SW 1271 (cell line): ENCODE results near the gene PRTN3.

Experiments used
- DNase-seq, 2 experiments: peaks; one replicate each; lab custom pipeline; 2025; lab: John Stamatoyannopoulos, UW

The PRTN3 gene, protein sequence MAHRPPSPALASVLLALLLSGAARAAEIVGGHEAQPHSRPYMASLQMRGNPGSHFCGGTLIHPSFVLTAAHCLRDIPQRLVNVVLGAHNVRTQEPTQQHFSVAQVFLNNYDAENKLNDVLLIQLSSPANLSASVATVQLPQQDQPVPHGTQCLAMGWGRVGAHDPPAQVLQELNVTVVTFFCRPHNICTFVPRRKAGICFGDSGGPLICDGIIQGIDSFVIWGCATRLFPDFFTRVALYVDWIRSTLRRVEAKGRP

DNA sequence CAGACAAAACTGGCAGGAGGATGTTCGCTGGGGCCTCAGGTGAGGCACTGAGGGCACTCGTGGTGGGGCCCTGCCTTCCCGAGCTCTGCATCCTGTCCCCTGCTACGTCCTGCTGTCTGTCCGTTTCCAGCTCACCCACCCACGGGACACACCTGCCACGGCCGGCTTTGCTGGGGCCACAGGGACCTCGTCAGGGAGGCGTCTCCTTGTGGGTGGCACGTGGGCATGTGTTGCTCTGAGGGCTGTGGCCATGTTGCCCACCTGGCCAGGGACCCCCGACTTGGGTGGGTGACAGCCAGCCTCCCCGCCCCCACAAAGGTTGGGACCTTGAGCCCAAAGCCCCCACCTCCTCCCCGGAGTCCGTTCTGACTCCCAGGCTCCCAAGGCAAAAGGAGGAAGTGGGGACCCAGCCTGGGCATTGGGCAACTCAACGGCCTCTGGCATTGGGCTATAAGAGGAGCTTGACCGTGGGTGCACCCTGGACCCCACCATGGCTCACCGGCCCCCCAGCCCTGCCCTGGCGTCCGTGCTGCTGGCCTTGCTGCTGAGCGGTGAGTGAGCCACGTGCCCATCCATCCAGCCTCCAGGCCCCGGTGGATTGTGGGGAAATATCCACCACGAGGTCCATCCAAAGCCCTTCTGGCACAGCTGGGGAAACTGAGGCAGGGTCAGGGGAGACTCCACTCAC, at the start of gene PRTN3:
PRTN3 (plus strand) TSS at position 481 of the 688 bp plus-strand sequence; CDS start at position 491, 10 bp downstream.
- no peak for DNase-seq

DNA sequence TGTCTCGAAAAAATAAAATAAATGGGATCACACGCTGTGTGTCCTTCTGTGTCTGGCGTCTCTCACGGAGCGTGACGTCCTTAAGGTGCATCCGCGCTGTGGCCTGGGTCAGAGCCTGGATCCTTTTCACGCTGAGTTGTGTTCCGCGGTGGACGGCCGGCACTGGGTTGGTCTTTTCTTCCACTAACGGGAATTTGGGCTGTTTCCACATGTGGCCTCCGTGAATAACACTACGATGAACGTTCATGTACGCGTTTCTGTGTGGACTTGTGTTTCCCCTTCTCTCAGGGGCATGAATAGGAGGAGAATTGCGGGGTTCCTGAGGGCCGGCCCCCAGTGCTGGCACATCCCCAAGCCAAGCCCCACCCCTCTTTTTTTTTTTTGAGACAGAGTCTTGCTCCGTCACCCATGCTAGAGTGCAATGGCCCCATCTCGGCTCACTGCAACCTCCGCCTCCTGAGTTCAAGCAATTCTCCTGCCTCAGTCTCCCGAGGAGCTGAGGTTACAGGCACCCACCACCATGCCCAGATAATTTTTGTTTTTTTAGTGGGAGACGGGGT, 49.7 kb upstream of the PRTN3 start:
- no peak for DNase-seq

DNA sequence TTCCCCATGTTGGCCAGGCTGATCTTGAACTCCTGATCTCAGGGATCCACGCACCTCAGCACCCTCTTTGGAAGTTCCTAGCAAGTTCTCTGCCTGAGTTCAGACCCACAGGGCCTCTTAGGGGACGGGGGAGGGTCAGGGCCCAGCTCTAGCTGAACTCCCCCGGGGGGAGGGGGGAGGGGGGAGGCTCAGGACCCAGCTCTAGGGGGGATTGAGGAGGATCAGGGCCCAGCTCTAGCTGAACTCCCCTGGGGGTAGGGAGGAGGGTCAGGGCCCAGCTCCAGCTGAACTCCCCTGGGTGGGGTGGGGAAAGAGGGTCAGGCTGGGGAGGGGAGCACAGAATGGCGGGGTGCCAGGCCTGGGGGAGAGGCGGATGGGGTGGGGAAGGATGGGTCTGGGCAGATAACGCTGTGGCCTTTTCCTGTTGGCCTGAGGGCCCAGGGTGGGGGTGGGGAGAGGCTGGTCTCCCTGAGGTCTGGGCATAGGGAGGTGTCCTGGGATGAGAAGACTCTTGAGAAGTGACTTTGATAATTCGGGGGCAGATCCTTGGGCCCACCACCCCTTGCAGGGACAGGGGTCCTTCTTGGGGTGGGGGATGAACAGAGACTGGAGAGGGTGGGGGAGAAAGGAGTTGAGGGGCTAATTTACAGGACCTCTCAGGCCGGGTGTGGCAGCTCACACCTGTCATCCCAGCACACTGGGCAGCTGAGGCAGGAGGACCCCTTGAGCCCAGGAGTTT, 49.1 kb upstream of the PRTN3 start:
- no peak for DNase-seq

DNA sequence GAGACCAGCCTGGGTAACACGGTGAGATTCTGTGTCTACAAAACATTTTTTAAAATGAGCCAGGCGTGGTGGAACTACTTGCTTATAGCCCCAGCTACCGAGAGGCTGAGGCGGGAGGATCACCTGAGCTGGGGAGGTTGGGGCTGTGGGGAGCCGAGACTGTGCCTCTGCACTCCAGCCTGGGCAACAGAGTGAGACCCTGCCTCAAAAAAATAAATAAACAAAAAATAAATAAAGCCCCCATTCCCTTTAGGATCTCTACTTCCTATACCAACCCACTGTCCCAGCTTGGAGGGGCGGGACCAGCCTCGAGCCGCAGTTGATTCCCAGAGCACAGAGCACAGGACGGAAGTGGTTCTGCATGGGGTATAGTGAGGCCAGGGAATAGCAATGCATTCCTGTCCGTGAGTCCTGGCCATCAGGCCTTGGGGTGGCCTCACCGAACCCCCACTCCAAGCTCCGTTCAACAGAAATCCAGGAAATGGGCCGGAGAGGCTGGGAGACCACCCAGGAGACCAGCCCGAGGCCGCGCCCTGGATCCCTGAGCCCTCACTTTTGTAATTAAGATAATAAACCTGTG, 48.4 kb upstream of the PRTN3 start:
- no peak for DNase-seq

DNA sequence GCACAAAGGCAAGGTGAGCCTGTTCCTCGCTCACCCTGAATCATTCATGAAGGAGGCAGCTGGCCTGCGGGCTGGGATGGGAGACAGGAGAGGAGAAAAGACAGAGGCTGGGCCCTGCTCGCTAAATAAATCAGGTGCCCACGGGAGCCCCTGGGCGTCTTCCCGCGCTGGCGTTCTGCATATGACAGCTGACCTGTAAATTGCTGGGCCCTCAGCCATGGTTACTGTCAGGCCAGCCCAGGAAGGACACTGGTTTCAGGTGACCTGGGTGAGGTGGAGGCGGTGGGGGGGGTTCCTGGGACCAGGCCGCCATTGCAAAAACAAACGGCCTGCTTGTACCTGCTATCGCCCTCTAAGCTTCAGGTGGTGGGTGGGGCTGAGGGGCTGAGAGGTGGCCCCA, 47.0 kb upstream of the PRTN3 start:
- DNase-seq, result no peak

DNA sequence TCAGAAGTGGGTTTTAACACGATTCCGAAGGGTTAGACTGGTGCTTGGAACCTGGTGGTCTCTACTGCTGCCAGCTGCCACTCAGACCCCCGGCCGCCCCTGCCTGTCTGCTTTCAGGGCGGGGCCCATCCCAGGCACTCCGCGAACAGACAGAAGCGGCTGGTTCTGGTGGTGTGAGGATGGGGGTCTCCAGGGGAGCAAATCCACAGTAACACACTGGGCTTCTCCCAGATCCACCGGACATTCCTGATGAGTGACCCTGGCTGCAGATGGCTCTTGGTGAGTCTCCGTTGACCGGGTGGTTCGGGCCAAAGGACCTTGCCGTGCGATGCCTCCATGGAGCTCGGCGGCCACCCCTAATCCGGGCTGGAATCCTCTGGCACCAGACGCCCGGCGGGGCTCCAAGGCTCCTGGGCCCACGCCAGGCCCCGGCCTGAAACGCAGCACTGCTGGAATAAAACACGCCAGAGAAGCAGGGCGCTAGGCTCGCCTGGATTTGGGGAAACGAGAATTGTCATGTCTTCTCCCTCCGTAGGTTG, 45.7 kb upstream of the PRTN3 start:
- DNase-seq, result no peak

DNA sequence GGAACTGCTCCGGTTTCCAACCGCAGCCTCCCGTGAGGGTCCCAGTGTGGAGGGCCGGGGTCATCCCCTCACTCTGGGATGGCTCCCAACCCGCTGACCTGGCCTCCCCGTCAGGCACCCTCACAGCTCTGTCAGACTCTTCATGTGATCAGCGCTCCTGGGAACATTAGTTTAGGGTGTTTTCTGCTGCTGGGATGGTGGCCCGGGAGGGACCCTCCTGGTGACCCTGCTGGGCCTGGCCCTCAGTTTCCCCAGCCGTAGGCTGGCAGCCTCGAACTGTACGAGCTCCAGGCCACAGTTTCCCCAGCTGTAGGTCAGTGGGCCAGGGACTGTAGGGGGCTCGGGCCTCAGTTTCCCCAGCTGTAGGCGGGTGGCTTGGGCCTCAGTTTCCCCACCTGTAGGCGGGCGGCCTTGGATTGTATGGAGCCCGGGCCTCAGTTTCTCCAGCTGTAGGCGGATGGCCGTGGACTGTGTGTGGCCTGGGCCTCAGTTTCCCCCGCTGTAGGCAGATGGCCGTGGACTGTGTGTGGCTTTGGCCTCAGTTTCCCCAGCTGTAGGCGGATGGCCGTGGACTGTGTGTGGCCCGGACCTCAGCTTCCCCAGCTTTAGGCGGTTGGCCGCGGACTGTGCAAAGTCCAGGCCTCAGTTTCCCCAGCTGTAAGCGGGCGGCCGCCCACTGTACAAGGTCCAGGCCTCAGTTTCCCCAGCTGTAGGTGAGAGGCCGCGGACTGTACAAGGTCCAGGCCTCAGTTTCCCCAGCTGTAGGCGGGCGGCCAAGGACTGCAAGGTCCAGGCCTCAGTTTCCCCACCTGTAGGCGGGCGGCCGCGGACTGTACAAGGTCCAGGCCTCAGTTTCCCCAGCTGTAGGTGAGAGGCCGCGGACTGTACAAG, 44.9 kb upstream of the PRTN3 start:
- DNase-seq, result no peak

DNA sequence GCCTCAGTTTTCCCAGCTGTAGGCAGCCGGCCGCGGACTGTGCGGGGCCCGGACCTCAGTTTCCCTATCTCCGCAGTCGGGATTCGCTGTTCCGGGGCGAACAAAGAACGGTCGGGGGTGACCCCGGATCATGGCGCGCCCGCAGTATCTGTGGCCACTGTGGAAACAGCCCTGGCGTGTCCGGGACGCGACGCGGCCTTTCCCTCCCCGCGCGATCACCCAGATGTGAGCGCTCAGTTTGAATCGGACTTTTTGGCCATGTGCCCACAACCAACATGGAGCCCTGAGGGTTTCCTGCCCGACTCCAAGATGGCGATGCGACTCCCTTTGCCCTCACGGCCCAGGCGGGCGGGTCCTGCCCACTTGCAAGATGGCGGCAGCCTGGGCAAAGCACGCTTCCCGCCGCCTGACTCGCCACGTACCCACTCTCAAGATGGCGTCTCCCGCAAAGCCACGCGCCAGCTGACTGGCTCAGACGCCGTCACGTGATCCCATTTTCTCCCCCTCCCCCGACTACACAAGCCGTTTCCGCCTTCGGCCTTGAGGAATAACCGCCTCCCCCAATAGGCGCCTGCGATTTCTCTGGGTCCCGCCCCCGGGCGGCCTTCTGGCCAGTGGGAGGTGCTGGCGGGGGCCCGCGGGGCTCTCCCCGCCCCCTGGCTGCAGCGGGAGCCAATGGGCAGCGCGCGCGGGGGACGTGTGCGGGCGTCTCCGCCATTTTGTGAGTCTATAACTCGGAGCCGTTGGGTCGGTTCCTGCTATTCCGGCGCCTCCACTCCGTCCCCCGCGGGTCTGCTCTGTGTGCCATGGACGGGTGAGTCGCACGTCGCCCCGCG, 43.9 kb upstream of the PRTN3 start, which contains the start of gene PTBP1:
PTBP1 (plus strand) TSS at position 761 of the 836 bp plus-strand sequence; CDS start at position 807, 46 bp downstream.
- DNase-seq, result peak; percentile 98 to 99

DNA sequence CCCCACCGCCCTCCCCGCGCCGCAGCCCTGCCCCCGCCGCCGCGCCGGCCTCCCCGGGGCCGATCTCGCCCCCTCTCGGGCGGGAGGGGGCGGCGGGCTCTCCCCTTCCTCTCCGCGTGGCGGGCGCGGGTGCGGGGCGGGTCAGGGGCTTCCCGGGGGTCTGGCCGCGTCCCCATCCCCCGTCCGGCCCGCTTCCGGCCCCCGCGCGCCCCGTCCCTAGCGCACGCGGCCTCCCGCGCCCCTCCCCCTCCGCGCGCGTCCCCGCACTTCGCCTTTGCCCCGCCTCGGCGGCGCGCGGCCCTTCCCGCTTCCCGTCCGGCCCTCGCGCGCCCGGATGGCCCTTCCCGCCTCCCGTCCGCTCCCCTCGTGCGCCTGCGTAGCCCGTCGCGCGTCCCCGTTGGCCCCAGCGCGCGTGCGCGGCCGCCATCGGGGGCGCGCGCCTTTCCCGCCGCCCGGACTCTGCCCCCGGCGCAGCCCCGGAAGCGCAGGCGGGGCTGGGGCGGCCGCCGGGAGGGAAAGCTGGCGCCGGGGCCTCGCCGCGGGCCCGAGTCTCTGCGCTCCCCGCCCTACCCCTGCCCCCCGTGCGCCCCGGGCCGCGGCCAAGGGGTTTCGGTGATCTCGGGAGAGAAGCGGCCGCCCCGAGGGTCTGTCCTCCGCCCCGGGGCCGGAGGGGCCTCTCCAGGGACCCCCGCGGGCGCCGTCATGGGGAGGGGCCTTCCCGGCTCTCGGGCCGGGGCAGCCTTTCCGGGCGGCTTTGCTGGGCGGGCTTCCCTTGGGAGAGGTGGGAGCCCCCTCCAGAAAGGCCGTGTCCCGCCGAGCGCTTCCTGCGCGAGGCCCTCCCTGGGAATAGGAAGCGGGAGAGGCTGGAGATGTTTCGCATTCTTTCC, 43.0 kb upstream of the PRTN3 start:
- peak; percentile 66 to 81 for DNase-seq

DNA sequence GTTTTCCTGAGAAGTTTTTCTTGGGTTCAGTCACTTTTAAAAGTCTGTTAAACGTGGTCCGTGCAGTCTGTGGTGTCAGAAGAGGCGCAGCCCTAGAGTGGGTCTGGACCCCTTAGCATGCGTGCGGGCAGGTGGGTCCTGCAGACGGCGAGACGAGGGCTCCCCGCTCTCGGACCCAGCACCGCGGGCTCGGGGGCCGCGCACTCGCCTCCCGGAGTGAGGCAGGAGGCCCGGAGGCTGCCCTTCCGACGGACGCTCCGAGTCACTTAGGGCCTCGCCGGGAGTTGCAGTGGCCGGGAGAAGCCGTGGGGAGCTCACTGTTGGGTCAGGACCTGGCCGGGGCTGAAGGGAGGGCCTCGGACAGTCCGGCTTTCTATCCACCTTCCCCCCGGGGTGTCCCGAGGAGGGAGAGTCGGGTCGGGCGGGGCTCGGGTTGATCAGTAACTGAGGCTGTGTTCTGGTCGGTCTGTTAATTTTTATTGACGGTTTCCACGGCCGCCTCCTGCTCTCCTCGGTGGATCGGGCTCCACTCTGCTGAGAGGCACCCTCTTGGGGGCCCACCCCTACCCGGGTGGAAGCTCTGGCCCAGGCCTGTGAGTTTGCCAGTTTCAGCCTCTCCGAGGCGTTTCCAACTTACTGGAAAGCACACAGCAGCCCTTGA, 42.3 kb upstream of the PRTN3 start:
- DNase-seq, result no peak

DNA sequence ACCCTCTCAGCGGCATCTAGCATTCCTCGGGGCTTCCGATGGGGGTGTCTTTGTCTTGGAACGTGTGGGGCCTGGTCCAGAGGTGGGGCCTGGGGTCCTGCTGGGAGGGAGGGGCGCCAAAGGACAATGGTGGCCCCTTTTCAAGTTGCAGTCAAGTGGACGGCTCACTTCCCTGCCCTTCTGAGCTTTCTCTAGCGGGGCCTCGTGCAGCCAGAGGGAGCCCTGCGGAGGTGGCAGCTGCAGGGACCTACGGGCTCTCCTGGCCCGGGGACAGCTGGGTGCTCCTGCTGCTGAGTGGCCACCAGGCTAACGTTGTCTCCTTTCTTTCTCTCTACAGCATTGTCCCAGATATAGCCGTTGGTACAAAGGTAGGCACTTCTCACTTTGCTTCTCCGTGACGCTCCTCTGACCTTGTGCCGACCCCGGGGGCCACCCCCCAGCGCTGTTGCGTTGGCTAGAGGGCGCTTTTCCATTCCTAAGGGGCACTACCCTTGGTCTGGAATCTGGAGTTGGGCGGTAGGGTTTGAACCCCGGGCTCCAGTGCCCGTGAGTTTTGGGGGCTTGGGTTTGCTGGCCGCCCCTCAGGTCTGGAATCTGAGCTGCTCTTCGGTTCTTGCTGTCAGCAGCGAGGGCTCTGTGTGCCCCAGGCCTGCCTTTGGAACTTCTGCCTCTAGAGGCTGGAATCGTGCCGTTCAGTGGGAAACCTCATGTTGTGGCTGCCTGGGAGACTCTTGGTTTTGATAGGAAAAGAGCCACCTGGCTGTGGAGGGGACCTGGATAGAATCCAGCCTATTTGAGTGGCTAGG, 41.5 kb upstream of the PRTN3 start:
- peak in 1 of 2 experiments; percentile 53 for DNase-seq

DNA sequence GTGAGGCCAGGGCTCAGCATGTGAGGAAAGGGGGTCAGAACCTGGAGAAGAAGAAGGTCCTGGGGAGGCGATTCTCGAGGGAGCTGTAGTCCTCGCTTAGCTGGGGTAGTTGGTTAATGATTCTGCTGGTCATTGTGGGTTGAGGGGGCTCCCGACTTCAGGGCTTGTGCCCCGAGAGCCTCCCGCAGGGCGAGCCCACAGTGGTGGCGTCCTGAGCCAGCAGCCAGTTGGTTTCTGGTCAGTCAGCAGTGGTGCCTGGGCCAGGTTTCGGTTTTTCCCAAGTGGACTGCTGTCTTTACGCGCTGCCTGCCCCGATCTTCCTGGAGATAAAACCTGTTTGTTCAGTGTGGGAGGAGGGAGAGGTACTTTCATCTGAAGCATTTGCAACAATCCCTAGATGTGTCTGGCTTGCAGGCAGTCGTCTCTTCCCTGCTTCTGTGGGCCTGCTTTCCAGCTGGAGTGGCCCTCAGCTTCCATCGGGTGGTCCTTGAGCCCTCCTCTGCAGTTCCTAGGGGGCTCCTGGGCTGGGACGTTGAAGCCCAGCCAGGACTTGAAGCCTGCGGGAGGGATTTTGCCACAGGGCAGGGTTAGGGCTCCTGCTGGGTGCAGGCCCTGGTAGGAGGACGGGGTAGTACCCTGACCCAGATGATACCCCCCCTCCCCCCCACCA, 40.3 kb upstream of the PRTN3 start:
- no peak for DNase-seq

DNA sequence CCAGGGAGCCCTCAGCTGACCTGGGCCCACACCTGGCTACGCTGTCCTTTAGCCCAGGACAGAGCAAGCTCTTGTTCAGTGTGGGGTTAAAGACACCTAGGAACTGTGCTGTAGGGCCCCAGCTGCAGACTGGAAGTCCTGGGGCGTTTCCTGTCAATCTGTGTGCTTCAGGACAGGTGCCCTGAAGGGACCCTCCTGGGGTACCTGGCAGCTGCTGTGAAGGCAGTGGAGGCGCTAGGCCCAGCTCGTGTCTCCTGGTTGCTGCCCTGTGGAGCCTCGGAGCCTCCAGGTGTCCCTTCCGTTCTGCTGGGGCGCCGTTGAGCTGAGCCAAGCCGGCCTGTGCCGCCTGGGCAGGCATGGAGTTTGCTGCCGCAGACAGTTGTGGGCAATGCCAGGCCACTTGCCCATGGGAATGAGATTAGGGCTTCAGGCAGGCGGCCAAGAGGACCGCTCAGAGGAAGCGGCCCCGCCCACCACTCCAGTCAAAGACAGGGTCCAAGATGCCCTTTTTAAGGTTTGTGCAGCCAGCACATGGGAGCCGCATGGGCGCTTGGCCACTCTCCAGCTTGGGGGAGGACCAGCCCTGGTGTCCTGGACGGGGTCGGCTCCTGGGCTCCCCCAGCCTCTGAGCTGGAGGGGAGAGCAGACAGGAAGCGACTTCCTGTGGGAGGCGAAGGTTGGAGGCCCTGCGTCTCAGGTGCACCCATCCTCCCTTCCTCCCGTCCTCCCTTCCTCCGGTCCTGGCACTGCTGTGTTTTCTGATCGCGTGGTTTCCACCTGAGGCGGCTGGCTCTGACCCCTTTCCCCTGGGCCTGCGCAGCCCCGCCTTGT, 39.6 kb upstream of the PRTN3 start:
- no peak for DNase-seq

DNA sequence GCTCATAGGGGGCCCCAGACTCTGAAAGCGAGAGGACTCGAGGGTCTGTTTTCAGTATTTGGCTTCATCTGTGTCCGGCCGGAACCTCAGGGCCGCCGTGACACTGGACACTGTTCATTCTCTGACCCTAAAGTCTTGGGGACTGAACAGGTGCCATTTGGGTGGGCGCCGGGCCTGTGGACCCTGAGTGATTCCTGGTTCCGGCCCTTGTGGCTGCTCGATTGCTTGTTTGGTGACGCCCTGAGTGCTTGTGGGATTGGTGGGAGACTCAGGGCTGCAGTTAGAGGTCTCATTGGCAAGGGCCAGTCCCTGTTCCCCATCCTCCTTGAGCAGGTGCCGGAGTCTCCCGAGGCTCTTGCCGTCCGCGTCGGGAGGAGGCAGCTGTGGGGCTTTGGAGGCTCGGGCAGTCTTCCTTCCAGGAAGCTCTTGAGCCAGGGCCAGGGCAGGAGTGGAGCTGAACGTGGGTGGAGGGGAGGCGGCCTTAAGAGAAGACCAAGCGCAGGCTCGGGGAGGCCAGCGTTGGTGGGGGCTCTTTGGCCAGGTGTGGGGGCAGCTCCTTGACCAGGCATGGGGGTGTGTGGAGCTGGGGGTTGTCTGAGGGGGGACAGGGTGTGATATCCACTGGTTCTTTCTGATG, 38.8 kb upstream of the PRTN3 start:
- no peak for DNase-seq

DNA sequence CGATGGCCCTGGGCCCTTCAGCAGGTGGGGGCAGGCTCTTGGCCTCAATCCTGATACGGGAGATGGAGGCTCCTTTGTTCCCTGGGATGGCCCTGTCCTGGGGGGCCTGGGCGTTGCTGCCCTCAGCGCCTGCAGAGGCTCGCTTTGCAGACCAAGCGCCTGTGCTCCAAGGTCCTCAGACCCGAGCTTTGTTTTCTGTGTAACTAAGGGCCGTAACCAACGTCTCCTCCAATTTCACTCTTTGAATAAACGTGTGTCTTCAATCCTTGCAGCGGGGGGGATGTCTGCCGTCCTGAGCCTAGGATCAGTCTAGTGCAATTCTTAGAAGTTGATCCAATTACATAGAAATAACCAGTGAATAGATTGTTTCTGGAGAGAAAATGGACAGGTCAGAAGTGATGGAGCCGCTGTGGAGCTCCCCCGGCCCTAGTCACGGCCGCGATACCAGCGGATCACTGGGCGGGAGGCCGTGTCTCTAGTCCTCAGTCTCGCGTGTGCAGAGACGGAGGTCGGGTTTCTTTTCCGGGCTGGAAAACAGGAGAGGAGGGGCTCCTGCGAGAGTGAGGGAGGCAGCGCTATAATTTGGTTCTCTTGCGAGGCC, 38.2 kb upstream of the PRTN3 start:
- no peak for DNase-seq
